Measurements from ENCODE around the gene OR2T6. TPM values are rescaled to one million over a fixed set of nuclear protein-coding genes. Genes with fewer than 3 reads are reported as not detected.

Gene OR2T6, protein sequence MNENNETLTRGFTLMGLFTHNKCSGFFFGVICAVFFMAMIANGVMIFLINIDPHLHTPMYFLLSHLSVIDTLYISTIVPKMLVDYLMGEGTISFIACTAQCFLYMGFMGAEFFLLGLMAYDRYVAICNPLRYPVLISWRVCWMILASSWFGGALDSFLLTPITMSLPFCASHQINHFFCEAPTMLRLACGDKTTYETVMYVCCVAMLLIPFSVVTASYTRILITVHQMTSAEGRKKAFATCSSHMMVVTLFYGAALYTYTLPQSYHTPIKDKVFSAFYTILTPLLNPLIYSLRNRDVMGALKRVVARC
- polyA plus RNA-seq (not detected in 2 replicates), polyA minus RNA-seq (not detected in 2 replicates)

DNA sequence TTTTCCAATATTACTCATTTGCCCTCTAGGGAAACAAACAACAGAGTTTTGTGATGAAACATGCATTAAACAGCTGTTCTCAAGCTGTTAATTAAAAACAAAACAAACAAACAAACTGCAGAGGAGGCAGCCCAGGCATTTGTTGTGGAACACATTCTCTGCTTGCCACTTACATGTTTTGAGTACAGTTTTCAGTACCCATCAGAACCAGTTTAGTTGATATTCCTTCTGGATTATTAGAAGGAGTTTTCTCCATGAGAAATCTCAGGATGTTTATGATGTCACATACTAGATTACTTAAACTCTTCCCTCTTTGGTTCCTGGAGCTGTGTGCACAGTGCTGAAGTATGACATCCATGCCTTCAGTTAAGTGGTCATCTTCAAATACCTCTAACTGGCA lies at the start of gene OR2T6:
TSS of gene OR2T6 (plus strand) at position 301 of the 400 bp plus-strand sequence. CDS start 11,863 bp downstream, outside the sequence.
- Histone ChIP-seq H2AFZ (ENCODE audit: low read depth, low read length) (no peak within 1 kb of the TSS), H3F3A (ENCODE audit: insufficient read depth, low read length, poor library complexity, severe bottlenecking) (no peaks in the 10 kb centered on the region), H3K9ac (ENCODE audit: low read length) (no peak within 1 kb of the TSS), H3K27me3 (ENCODE audit: insufficient read depth, low read depth, low read length) (no peaks in the 10 kb centered on the region), H3K4me2 (ENCODE audit: low read length) (no peak within 1 kb of the TSS), H3K79me2 (replicated peaks; ENCODE audit: insufficient read depth, low read length) (no peaks in the 10 kb centered on the region), H3K9me3 (ENCODE audit: low read length) (no peaks in the 10 kb centered on the region), H3K27ac (ENCODE audit: low read length) (no peak within 1 kb of the TSS), H3K4me3 (ENCODE audit: low read length) (no peak within 1 kb of the TSS), H3K9me2 (ENCODE audit: insufficient read depth, low read length) (no peaks in the 10 kb centered on the region), H4K20me1 (ENCODE audit: insufficient read depth) (no peaks in the 10 kb centered on the region), H3K36me3 (ENCODE audit: insufficient read depth, low read length) (no peaks in the 10 kb centered on the region)
- TF ChIP-seq EZH2 (IDR thresholded peaks at IDR 0.05; ENCODE audit: borderline replicate concordance, insufficient read depth, low read length, poor library complexity, severe bottlenecking) (no peak), MXI1 (conservative IDR thresholded peaks at IDR 0.05; ENCODE audit: poor library complexity, severe bottlenecking) (no peak)

GRCh38 chr1:248343451-248343850 lies 32.1 kb upstream of the OR2T6 start:
- H3K27ac ChIP-seq (ENCODE audit: low read length) = no peak overlapping the region
- H3F3A ChIP-seq (ENCODE audit: insufficient read depth, low read length, poor library complexity, severe bottlenecking) = no peaks in the 10 kb centered on the region
- H3K4me3 ChIP-seq (ENCODE audit: low read length) = no peak overlapping the region
- no peaks in the 10 kb centered on the region for H3K36me3 ChIP-seq (ENCODE audit: insufficient read depth, low read length)
- no peak overlapping the region for H3K4me2 ChIP-seq (ENCODE audit: low read length)
- no peaks in the 10 kb centered on the region for H4K20me1 ChIP-seq (ENCODE audit: insufficient read depth)
- TF ChIP-seq MXI1 (conservative IDR thresholded peaks at IDR 0.05; ENCODE audit: poor library complexity, severe bottlenecking) (no peak), SMC3 (conservative IDR thresholded peaks at IDR 0.05; ENCODE audit: poor library complexity) (no peak), EZH2 (IDR thresholded peaks at IDR 0.05; ENCODE audit: borderline replicate concordance, insufficient read depth, low read length, poor library complexity, severe bottlenecking) (no peak), EP300 (conservative IDR thresholded peaks at IDR 0.05; ENCODE audit: poor library complexity, severe bottlenecking) (no peak)
- TF ChIP-seq, protein P1, sequence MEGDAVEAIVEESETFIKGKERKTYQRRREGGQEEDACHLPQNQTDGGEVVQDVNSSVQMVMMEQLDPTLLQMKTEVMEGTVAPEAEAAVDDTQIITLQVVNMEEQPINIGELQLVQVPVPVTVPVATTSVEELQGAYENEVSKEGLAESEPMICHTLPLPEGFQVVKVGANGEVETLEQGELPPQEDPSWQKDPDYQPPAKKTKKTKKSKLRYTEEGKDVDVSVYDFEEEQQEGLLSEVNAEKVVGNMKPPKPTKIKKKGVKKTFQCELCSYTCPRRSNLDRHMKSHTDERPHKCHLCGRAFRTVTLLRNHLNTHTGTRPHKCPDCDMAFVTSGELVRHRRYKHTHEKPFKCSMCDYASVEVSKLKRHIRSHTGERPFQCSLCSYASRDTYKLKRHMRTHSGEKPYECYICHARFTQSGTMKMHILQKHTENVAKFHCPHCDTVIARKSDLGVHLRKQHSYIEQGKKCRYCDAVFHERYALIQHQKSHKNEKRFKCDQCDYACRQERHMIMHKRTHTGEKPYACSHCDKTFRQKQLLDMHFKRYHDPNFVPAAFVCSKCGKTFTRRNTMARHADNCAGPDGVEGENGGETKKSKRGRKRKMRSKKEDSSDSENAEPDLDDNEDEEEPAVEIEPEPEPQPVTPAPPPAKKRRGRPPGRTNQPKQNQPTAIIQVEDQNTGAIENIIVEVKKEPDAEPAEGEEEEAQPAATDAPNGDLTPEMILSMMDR (IDR thresholded peaks at IDR 0.05; ENCODE audit: poor library complexity, severe bottlenecking) = no peak
- no peaks in the 10 kb centered on the region for H3K27me3 ChIP-seq (ENCODE audit: insufficient read depth, low read depth, low read length)
- no peak overlapping the region for H3K9ac ChIP-seq (ENCODE audit: low read length)
- H2AFZ ChIP-seq (ENCODE audit: low read depth, low read length) = no peak overlapping the region
- H3K9me3 ChIP-seq (ENCODE audit: low read length) = no peaks in the 10 kb centered on the region
- no peaks in the 10 kb centered on the region for H3K79me2 ChIP-seq (replicated peaks; ENCODE audit: insufficient read depth, low read length)
- H3K9me2 ChIP-seq (ENCODE audit: insufficient read depth, low read length) = no peaks in the 10 kb centered on the region

- Histone ChIP-seq H3K36me3 (ENCODE audit: insufficient read depth, low read length) (no peaks in the 10 kb centered on the region), H3K9ac (ENCODE audit: low read length) (no peak within 1 kb of the TSS), H2AFZ (ENCODE audit: low read depth, low read length) (no peak within 1 kb of the TSS), H3K79me2 (replicated peaks; ENCODE audit: insufficient read depth, low read length) (no peaks in the 10 kb centered on the region), H3K27ac (ENCODE audit: low read length) (no peak within 1 kb of the TSS), H3K4me3 (ENCODE audit: low read length) (no peak within 1 kb of the TSS), H3K9me2 (ENCODE audit: insufficient read depth, low read length) (no peaks in the 10 kb centered on the region), H4K20me1 (ENCODE audit: insufficient read depth) (no peaks in the 10 kb centered on the region), H3K27me3 (ENCODE audit: insufficient read depth, low read depth, low read length) (no peaks in the 10 kb centered on the region), H3K9me3 (ENCODE audit: low read length) (peaks cover 4% of the 10 kb centered on the region), H3F3A (ENCODE audit: insufficient read depth, low read length, poor library complexity, severe bottlenecking) (no peaks in the 10 kb centered on the region), H3K4me2 (ENCODE audit: low read length) (no peak within 1 kb of the TSS)
- TF ChIP-seq, protein P1 (IDR thresholded peaks at IDR 0.05; ENCODE audit: poor library complexity, severe bottlenecking) = no peak
- TF ChIP-seq TAF1 (IDR thresholded peaks at IDR 0.05; ENCODE audit: low read depth) (no peak), SMC3 (conservative IDR thresholded peaks at IDR 0.05; ENCODE audit: poor library complexity) (no peak), EP300 (conservative IDR thresholded peaks at IDR 0.05; ENCODE audit: poor library complexity, severe bottlenecking) (no peak), MXI1 (conservative IDR thresholded peaks at IDR 0.05; ENCODE audit: poor library complexity, severe bottlenecking) (no peak), RAD21 (conservative IDR thresholded peaks at IDR 0.05) (no peak), EZH2 (IDR thresholded peaks at IDR 0.05; ENCODE audit: borderline replicate concordance, insufficient read depth, low read length, poor library complexity, severe bottlenecking) (no peak), POLR2AphosphoS5 (IDR thresholded peaks at IDR 0.05) (no peak)
- TF ChIP-seq, protein P2, sequence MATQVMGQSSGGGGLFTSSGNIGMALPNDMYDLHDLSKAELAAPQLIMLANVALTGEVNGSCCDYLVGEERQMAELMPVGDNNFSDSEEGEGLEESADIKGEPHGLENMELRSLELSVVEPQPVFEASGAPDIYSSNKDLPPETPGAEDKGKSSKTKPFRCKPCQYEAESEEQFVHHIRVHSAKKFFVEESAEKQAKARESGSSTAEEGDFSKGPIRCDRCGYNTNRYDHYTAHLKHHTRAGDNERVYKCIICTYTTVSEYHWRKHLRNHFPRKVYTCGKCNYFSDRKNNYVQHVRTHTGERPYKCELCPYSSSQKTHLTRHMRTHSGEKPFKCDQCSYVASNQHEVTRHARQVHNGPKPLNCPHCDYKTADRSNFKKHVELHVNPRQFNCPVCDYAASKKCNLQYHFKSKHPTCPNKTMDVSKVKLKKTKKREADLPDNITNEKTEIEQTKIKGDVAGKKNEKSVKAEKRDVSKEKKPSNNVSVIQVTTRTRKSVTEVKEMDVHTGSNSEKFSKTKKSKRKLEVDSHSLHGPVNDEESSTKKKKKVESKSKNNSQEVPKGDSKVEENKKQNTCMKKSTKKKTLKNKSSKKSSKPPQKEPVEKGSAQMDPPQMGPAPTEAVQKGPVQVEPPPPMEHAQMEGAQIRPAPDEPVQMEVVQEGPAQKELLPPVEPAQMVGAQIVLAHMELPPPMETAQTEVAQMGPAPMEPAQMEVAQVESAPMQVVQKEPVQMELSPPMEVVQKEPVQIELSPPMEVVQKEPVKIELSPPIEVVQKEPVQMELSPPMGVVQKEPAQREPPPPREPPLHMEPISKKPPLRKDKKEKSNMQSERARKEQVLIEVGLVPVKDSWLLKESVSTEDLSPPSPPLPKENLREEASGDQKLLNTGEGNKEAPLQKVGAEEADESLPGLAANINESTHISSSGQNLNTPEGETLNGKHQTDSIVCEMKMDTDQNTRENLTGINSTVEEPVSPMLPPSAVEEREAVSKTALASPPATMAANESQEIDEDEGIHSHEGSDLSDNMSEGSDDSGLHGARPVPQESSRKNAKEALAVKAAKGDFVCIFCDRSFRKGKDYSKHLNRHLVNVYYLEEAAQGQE (IDR thresholded peaks at IDR 0.05; ENCODE audit: borderline replicate concordance) = no peak
Observed at GRCh38 chr1:248348475-248348874, 27.1 kb upstream of the OR2T6 start, which contains the start of gene OR14C36. OR14C36 (plus strand) TSS chr1:248348775; CDS start chr1:248348775, 0 bp downstream.

All from neural cell (in vitro differentiated cells).